IPS-NIHi7 (cell line): ENCODE data around the gene SLC22A23.

Source experiments
- DNase-seq: peaks from one replicate; pipeline ENCODE4 v3.0.0; 2012; ENCODE audit warnings: mixed read lengths; ENCODE audit errors: extremely low spot score

Gene SLC22A23

GRCh38 chr6:3226481-3227362 is 230.1 kb downstream of the SLC22A23 start:
- no peak for DNase-seq

GRCh38 chr6:3226042-3226441 is 230.8 kb downstream of the SLC22A23 start:
- DNase-seq: no peak

GRCh38 chr6:3222506-3223038 is 234.3 kb downstream of the SLC22A23 start:
- DNase-seq: no peak

- DNase-seq: no peak
Observed at GRCh38 chr6:3221578-3221977, 235.3 kb downstream of the SLC22A23 start.

- no peak for DNase-seq
Observed at GRCh38 chr6:3220366-3220765, 236.5 kb downstream of the SLC22A23 start.
